ENCODE data around the gene PM20D2.
"Not testable (repeated sequence)": the region's sequence is repeated elsewhere in the genome, so short reads cannot be mapped to it uniquely, and the experiment has no call there.

PM20D2 gene, protein sequence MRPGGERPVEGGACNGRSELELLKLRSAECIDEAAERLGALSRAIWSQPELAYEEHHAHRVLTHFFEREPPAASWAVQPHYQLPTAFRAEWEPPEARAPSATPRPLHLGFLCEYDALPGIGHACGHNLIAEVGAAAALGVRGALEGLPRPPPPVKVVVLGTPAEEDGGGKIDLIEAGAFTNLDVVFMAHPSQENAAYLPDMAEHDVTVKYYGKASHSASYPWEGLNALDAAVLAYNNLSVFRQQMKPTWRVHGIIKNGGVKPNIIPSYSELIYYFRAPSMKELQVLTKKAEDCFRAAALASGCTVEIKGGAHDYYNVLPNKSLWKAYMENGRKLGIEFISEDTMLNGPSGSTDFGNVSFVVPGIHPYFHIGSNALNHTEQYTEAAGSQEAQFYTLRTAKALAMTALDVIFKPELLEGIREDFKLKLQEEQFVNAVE

DNA sequence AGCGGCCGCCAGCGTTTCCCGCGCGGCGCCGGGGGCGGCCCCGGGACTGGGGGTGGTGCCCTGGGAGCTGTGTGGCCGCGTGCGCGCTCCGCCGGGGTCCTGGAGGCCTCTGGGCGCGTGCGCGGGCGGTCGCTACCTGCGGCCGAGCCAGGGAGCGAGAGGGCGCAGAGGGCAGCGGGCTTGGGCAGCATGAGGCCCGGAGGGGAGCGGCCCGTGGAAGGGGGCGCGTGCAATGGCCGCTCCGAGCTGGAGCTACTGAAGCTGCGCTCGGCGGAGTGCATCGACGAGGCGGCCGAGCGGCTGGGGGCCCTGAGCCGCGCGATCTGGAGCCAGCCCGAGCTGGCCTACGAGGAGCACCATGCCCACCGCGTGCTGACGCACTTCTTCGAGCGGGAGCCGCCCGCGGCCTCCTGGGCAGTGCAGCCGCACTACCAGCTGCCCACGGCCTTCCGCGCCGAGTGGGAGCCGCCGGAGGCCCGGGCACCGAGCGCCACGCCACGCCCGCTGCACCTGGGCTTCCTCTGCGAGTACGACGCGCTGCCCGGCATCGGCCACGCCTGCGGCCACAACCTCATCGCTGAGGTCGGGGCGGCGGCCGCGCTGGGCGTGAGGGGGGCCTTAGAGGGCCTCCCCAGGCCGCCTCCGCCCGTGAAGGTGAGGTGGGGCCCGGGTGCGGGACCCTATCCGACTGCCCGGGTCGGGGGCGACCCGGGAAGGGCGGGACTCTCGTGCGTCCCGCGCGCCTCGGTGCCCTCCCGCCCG, at the start of gene PM20D2:
PM20D2 (plus strand) TSS at position 100 of the 762 bp plus-strand sequence; CDS start at position 190, 90 bp downstream.
- peak; percentile 79 for DNase-seq

DNA sequence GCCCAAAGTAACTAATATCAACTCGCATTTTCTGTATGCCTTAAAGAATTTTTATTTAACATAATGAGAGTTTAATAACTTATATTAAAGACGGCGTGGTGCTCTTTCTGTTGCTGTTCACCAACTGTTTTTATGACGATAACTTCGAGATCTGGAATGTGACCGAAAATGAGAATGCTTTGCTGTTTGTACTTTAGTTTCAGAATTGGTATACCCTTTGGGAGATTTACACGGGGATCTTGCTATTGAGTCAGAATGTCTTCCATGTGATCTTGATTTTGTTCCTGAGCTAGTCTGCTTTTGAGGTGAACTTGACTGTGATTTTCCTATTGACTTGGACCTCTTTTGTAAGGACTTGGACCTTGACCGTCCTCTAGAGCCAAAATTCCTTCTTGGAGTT, 47.4 kb upstream of the PM20D2 start:
- DNase-seq, result no peak

DNA sequence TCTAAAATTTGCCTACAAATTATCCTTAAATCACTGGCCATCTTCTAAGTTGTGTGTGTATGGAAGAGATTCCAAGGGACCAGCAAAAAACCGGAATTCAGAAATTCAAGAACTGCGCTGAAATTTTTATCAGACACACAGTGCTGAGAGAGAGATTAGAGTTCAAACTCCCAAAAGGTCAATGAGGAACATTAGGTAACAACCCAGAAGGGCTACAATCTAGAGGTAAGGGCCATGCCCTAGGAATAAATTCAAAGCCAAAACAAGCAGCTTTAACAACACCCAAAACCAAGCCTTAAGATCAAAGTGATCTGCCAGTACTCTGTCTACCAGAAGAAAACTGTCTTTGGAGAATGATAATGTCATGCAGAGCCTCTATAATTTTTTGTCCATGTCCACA, 45.7 kb upstream of the PM20D2 start:
- DNase-seq, result no peak

DNA sequence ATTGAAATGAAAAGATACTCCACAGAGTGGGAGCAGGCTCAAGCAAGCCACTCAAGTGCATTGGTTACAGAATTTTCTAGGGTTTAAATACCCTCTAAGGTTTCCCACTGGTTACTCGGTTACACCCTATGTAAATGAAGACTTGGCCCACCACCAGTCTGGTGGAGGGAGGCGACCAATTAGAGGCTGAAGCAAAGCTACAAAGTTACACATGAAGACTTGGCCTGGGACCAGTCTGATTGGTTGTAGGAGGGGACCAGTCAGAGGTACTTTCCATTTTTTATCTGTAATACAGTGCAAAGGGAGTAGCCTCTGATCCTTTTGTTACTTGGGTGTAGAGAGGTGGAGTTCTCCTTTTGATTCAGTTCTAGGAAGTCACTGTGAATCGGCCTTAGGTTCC, 35.6 kb upstream of the PM20D2 start:
- no peak for DNase-seq

DNA sequence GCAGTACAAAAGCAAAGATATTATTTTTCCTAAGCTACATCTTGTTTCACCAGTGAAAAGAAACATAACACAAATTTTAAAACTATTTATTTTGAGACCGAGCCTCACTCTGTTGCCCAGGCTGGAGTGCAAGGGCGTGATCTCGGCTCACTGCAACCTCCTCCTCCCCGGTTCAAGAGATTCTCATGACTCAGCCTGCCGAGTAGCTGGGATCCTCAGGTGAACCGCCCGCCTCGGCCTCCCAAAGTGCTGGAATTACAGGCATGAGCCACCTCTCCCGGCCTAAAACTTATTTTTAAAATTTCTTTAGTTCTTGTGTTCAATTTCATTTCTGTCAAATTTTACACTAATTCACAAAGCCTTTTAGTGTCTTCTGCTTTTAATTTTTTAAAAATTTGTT, 33.9 kb upstream of the PM20D2 start:
- no peak for DNase-seq

DNA sequence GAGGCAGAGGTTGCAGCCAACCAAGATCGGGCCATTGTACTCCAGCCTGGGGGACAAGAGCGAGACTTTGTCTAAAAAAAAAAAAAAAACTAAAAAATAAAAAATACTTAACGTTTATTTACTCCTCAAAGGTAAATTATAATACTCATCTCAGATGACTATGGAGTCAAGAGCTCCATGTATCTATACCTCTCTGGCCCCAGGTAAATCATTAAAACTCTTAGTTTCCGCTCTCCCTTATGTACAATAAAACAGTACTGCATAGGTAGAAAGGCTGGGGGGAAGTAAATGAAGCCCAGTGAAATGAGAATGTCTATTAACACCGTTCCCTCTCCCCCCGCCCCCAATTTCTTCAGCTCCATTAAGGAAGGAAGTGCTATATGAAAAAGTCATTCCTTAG, 29.2 kb upstream of the PM20D2 start:
- DNase-seq, result no peak

DNA sequence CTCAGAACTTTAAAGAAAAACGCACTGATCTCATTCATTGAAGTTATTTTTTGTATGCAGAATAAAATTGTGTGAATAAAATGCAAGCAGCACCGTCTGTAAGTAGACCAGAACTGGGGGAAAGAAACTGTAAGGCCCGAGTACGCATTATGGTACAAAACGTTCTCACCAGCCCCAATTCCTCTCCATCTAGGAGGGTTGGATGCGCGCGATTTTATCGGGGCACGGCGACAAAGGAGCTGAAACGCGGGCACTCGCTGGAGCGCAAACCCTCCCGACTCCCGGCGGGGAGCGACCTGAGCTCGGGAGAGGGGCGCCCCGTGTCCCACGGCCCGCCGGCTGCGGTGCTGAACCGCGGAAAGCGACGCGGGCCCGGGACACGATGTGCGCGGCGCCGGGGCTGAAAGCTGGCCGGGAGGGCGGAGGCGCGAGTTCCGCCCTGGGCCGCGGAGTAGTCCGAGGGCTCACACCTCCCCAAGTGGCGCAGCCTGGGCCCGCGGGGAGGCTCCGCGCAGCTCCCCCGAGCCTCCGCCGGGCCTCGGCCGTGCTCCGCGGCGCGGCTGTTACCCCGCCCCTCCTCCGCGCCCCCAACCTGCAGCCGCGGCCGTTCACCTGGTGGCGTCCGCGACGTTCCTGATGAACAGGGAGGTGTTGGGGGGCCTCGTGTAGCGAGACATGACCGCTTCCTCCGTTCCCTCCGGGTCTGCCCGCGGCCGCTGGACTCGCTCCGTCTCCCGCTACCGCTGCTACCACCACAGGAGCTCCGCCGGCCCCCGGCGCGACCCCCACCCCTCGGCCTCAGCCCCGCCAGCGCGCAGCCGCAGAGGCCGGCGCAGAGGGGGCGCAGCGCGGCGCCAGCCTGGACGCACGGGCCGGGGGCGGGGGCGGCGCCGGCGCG, 28.4 kb upstream of the PM20D2 start, which contains the start of gene SRSF12:
SRSF12 (minus strand) TSS at position 861 of the 898 bp plus-strand sequence; CDS start at position 677, 184 bp downstream.
- DNase-seq, result peak; percentile 42

DNA sequence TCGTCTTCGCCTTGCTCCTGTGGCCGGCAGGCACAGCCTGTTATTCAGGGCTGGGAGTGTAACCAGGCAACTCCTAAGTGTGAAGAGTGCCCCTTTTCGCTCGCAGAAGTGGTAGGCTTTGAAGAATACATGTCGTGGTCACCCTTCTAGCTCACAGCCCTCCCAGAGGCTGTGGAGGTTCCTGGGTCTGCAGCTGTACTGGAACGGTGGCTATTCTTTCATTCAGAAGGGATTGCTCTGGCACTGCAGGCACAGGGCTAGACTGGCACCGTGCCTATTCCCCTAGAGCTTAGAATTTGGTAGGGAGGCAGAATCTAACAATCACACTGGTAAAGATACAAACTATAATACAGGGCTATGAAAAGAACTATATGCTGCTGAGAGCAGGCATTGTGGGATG, 26.9 kb upstream of the PM20D2 start:
- no peak for DNase-seq

DNA sequence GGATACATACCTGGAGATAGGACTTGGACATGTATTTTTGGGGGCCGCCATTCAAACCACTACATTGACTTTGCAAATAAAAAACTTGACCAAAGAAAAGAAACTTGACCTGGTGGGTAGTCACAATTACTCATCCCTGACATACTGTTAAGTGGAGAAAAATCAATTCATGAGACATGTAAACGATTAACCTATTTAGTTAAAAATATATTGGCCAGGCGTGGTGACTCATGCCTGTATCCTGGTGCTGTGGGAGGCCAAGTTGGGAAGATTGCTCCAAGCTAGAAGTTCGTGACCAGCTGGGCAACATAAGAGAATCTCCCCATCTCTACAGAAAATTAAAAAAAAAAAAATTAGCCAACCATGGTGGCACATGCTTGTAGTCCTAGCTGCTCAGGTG, 25.5 kb upstream of the PM20D2 start:
- no peak for DNase-seq

DNA sequence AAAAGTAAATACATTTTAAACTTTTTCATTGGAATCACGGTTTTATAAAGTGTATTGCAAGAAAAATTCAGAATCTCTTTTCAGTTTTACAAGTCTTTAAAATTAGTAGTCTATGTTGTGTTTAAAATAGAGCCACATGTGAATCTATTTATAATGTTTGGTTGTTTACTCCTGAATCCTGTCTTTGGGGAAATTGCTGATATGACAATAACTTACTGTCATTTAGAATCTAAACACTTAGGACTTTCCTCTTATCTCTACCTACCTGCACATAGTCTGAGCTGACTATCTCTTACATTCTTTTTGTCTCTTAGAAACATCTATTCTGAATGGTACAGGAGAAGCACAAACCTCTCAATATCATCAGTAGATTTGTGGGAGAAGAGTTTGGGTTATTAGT, 23.9 kb upstream of the PM20D2 start:
- no peak for DNase-seq

DNA sequence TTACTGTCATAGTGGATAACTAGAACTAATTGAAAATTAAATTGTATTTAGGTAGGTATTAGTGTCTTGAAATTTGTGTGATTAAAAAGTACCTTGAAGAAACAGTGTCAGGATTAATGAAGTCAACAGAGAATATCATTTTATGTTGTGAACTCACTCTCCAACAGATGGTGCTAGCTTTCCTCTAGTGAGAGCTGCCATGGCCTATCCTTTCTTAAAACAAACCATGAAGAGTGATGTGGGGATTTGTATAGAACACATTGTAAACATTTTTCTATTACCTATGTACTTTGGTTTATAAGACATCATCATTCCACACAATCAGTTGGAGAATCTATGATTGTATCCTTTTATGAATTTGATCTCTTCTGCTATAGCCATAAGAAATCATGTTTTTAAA, 23.2 kb upstream of the PM20D2 start:
- DNase-seq, result no peak

DNA sequence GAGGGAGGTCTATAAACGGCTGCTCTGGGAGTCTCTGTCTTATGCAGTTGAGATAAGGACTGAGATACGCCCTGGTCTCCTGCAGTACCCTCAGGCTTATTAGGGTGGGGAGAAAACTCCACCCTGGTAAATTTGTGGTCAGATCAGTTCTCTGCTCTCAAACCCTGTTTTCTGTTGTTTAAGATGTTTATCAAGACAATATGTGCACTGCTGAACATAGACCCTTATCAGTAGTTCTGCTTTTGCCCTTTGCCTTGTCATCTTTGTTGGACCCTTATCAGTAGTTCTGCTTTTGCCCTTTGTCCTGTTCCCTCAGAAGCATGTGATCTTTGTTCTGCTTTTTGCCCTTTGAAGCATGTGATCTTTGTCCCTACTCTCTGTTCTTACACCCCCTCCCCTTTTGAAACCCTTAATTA, 17.6 kb upstream of the PM20D2 start:
- DNase-seq, result not testable (repeated sequence)

DNA sequence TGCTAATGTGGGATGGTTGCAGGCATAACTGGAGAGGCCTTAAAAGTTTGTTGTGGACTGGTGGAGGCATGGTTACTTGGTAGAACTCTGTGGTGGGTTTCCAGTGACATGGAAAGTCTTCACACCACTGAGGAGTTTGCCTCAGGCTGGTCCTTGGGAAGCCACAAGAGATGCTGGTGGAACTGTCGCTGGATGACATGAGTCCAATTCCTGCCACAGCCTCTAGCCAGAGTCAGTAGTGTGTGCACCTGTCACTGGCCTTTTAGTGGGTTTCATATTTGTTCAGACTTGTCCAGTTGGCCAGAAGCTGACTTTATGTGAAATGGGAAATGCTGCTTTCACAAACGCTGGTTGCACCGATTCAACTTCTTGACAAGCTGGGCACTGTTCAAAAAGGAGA, 14.3 kb upstream of the PM20D2 start:
- no peak for DNase-seq

DNA sequence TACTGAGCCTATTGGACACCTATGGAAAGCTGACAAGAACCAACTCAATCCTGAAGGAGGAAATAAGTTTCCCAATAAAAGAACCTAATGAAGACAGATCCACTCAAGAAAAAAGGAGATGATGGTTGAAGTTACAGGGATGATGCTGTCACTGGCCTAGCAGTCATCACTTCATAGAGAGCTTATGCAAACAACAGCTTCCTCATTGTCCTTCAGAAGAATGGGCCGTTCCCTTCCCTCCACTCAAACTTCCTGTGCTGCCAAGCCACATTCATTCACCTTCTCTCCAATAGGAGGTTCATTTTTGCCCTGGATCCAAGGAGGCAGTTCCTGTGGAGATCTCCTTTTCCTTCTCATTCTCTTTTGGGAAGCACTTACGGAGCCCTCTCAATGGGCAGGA, 13.8 kb upstream of the PM20D2 start:
- no peak for DNase-seq

DNA sequence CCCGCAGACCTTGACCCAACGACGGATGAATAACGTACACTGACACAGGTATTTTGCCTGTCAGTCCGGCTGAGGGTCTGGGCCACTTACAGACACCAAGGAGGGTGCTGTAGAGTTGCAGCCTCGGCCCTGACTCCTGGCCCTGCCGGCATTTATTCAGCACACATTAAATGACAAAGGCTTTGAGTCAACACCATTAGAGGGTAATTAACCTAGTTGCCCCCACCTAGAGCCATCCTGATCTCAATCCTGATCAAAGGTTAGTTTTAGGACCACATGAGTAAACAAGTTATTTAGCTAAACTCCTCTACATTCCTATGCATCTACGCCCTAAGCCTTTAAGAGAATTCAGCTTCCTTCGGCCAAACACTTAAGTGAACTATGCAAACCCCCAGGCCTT, 11.9 kb upstream of the PM20D2 start:
- DNase-seq, result no peak

DNA sequence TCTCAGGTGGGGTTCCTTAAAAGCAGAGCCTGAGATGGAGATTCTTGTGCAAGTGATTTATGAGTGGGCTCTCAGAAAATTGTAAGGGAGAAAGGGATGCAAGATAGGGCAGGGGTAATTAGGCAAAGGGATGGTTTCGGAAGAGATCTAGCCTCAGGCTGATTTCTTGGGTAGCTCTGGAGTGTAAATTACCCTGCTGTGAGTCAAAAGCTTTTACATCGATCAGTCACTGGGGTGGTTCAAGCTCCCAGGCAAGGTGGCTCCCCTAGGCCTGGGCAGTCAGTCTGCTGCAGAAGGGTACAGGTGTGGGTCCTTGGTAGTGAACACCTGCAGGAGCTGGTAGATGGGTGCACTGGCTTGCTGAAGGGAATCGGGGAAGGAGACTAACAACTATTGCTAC, 11.1 kb upstream of the PM20D2 start:
- no peak for DNase-seq

DNA sequence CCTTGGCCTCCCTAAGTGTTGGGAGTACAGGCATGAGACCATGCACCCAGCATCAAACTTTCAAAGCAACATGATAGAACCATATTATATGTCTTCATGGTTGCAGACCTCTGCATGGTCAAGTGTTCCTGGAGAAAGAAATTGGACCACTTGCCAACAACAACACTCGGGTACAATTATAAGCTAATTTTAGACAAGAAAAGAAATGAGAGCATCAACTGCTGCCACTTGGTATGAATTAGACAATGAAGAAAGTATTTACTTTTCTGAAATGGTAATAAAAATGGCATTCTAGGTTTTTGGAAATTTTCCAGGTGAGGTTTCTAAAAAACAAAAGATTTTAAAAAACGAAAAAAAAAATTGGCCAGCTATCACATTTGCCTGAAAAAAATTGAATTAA, 7.7 kb upstream of the PM20D2 start:
- DNase-seq, result no peak

DNA sequence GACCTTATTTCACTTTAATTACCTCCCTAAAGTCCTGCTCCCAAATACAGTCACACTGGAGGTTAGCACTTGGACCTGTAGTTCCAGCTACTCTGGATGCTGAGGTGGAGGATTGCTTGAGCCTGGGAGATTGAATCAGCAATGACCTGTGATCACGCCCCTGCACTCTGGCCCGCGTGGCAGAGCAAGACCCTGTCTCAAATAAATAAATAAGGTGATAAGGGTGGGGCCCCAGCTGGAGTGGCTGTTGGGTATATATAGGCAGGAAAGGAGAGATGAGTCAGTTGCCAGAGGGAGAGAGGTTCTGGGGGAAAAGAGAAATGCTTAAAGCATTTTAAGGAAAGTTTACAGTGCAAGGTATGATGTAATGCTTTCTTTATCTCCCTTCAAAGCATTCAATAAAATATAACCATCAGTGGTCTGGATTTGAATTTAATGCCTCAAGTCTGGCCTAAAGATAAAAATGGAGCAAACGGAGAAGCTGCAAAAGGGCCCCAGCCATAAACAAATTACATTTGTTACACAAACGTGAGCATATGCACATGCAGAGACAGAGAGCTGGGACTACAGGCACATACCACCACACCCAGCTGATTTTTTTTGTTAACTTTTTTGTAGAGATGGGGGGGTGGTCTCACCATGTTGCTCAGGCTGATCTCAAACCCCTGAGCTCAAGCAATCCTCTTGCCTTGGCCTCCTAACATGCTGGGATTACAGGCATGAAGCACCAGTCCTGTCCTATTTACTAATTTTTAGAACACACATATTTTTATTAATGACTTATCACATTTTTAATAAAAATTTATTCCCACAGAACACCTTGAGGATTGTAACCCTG, 6.1 kb upstream of the PM20D2 start:
- DNase-seq, result no peak

DNA sequence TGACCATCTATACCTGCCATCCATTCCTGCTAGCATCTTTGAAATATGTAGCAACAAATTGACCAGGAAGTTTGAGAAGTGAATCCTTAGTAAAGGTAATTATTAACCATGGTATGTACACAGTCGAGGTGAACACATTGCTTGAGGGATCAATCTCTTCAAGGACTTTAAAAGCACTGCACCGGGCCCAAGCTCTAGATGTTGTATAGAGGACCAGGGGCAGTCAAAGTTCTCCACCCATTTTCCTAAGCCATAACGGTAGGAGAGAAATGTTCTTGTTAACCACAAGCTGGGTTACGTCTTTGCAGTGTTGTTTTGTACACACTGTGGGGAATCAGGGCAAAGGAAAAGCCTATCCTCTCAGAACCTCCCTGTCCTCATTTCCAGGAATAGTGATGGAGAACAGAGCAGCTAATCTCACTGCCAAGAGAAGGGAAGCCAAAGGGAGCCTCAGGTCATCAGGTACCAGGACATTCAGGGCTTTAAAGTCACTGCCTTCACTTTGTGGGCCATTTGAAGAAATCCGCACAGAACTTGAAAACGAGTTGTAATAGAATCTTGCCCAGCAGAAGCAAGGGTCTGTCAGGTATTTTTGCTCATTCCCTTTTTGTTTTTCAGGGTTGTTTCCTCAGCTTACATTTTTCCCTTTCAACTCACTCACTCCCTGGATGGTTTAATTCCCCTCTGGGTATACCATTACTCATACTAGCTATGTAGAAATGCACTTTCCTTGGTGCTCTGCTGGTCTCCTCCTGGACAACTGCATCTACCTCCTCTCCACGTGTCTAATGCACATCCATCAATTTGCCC, 5.3 kb upstream of the PM20D2 start:
- no peak for DNase-seq

DNA sequence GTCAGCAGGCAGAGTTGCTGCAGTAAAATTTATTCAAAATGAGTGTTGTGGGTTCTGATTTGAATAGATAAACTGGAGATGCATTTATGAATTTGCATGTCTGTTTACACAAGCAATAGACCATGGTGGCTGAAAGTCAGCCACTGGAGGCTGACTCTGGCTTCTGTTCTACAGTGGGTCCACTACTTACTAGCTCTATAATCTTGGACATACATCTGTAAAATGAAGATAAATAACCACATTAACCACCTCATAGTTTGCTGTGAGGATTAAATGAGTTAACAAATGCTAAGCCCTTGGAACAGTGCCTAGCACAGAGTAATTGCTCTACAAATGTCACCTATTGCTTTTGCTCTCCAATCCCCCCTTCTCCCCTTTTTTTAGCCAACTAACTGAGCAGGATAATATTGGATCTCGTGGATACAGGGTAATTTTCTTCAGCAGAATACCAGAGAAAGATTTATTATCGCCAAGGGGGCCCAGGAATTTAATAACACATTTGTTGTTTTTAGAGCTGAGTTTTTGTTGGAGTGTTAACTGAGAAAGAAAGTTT, 1.4 kb upstream of the PM20D2 start:
- DNase-seq, result no peak
